ENCODE data around the gene TMEM231.

DNA sequence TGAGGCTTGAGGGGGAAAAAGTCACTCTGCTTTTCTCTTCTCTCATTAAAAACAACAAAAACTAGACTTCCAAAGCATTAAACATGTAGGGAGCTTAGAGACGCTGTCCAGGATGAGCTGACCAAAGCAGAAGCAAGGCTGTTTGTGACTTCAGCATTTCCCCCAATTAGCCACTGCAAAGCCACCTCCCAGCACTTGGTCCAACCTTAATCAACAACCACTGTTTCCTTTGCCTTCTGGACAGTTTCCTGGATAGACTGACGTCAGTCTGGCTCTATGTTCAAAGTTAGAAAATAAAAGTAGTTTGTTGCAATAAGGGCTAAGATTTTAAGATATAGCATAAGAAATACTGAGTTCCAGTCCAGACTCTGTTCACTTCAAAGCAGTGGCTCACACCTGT is 3.1 kb downstream of the TMEM231 start:
- TF ChIP-seq, protein P1, sequence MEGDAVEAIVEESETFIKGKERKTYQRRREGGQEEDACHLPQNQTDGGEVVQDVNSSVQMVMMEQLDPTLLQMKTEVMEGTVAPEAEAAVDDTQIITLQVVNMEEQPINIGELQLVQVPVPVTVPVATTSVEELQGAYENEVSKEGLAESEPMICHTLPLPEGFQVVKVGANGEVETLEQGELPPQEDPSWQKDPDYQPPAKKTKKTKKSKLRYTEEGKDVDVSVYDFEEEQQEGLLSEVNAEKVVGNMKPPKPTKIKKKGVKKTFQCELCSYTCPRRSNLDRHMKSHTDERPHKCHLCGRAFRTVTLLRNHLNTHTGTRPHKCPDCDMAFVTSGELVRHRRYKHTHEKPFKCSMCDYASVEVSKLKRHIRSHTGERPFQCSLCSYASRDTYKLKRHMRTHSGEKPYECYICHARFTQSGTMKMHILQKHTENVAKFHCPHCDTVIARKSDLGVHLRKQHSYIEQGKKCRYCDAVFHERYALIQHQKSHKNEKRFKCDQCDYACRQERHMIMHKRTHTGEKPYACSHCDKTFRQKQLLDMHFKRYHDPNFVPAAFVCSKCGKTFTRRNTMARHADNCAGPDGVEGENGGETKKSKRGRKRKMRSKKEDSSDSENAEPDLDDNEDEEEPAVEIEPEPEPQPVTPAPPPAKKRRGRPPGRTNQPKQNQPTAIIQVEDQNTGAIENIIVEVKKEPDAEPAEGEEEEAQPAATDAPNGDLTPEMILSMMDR (IDR thresholded peaks at IDR 0.05) = no peak
- no peak for TF ChIP-seq POLR2A (IDR thresholded peaks at IDR 0.05)

All from uterus (tissue), 2 donors.